HG03108 (cell line): ENCODE results near the gene RTN4IP1.
A peak's percentile ranks its signal among the peaks of the same experiment; 100 is the strongest.

ENCODE experiments used
- ATAC-seq: cut with Tn5 transposase; IDR thresholded peaks from one replicate; pipeline ENCODE4 v1.9.1; 2021; ENCODE audit warnings: moderate library complexity; ENCODE audit not compliant: unreplicated experiment

RTN4IP1 gene, protein sequence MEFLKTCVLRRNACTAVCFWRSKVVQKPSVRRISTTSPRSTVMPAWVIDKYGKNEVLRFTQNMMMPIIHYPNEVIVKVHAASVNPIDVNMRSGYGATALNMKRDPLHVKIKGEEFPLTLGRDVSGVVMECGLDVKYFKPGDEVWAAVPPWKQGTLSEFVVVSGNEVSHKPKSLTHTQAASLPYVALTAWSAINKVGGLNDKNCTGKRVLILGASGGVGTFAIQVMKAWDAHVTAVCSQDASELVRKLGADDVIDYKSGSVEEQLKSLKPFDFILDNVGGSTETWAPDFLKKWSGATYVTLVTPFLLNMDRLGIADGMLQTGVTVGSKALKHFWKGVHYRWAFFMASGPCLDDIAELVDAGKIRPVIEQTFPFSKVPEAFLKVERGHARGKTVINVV

DNA sequence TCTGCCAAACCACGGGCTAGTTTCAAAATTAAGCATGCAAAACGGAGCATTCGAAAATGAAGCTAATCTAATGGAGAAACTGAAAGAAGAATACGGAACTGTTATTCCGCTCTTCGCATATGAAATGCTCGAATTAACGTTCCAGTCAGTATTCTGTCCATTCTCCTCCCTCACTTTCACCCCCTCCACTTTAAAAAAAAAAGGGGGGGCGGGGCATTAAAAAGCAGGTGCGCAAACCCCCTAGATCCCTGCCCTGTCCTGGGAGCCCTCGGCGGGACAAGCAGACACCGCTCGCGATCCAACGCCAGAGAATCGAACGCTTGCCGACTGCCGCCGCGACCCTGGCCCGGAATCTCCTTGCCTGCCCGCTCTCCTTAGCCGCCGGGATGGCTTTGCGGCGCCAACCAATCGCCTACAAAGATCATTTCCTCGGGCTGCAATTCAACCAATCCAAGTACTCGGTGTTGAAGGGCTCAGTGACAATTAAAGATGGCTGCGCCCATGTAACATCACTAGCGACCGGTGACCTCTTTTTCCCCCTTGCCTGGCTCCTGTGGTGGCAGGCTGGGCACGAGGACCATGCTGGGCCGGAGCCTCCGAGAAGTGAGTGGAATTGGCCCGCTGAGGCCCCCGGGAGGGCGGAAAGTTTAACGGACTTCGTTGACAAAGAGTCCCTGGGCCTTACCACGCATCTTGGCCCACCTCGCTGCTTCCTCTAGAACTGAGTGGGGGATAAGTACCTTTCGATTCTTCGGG lies at the start of gene RTN4IP1, which contains the start of gene QRSL1:
TSS of gene RTN4IP1 (minus strand) at position 396 of the 756 bp plus-strand sequence. CDS start 477 bp downstream, outside the sequence.
TSS of gene QRSL1 (plus strand) at position 476 of the 756 bp plus-strand sequence. CDS start at position 580, 104 bp downstream.
- peak; percentile 78 for ATAC-seq

GRCh38 chr6:106677282-106677681 lies 48.0 kb upstream of the RTN4IP1 start:
- ATAC-seq = no peak

GRCh38 chr6:106674541-106675229 lies 45.4 kb upstream of the RTN4IP1 start:
- ATAC-seq = no peak

DNA sequence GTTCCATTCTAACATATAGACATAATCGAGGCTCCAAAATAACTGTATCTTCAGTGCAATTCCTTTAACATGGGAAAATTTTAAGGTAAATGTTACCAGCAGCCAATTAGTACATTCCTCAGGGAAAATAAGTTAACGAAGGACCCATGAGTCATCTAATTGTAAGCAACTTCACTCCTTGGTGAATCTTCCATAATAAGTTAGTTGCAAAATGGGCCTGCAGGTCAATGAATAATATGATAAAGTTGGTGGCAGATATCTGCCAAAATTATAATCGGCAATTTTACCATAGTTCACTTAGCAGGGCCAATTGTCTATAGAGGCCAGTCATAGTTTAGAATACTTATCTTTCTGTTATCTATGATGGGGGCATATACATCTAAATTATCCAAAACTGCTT lies 42.4 kb upstream of the RTN4IP1 start:
- ATAC-seq = no peak

GRCh38 chr6:106670236-106670635 lies 40.9 kb upstream of the RTN4IP1 start:
- ATAC-seq = no peak

GRCh38 chr6:106667022-106667402 lies 37.7 kb upstream of the RTN4IP1 start:
- peak; percentile 4 for ATAC-seq

GRCh38 chr6:106666282-106667021 lies 37.2 kb upstream of the RTN4IP1 start:
- ATAC-seq = peak; percentile 95

DNA sequence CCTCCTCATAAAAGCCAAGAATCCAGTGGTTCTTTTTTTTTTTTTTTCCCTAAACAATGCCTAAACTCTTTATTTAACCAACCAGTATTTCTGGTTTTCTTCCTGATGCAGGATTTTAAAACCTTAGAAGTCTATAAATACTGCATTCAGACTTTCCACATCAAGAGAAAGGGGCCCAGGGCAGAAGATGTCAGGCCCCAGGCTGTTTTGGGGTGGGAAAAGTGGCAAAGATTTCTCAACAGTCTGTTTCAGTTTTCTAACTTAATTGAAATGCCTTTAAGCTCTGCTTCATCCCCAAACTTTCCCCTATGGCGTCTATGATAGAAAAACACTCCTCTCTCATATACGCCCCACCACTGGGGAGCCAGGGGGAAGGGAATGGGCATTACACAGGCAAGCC lies 33.2 kb upstream of the RTN4IP1 start:
- no peak for ATAC-seq

- ATAC-seq = no peak
Measured at GRCh38 chr6:106659859-106660258, 30.6 kb upstream of the RTN4IP1 start.

GRCh38 chr6:106658469-106658868 lies 29.2 kb upstream of the RTN4IP1 start:
- no peak for ATAC-seq

GRCh38 chr6:106648651-106649308 lies 19.5 kb upstream of the RTN4IP1 start:
- ATAC-seq = peak; percentile 65

GRCh38 chr6:106643061-106643460 lies 13.8 kb upstream of the RTN4IP1 start:
- no peak for ATAC-seq

DNA sequence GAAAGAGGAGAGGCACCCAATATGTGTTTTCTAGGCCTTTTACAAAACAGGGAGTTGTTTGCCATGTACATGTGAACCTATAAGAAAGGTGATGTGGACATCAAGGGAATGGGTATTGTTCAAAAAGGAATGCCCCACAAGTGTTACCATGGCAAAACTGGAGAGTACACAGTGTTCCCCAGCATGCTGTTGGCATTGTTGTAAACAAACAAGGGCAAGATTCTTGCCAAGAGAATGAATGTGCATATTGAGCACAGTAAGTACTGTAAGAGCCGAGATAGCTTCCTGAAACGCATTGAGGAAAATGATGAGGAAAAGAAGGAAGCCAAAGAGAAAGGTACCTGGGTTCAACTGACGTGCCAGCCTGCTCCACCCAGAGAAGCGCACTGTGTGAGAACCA lies 13.2 kb upstream of the RTN4IP1 start:
- ATAC-seq = no peak

DNA sequence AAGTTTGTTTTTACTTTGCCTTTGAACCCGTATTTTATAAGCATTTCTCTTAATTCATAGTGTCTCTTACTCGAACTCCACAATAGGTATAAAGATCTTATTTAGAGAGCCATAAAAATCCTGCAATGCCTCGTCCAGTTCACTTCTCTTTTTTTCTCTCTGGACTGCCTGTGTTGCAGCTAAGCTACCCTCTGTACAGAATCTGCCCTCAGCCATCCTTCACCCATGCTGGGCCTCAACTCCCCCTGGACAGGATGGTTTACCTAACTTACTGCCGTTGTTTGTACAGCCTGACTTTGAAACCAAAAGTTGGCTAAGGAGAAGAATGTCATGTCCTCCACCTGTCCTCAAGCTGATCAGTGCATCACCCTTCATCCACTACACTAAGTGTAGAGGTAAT lies 10.5 kb upstream of the RTN4IP1 start:
- ATAC-seq = no peak

DNA sequence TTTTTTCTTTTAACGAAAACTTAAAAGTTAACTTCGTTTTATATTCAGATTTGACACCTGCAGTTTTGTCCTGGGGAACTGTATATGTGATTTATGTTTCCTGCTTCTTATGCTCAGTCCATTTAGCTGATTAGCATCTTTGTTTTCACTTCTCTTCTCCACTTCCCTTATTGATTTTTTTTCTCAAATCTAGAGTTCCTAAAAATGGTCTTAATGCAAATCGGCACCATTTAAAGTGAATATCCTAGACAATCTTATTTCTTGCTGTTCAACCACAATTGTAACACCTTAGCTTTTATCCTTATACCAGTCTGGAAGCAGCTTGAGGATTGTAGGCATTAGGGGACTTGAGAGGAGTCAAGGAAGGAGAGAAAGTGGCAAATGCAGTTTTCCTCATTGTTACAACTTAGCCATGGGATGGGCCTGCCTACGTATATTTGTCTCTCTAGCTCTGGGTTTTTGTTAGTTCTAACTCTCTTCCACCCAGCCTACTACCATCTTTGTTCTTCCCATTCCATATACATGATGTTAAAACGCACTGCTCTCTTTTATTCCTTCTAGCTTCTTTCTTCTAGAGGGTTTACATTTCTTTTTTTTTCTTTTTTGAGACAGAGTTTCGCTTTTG lies 8.5 kb upstream of the RTN4IP1 start:
- peak; percentile 86 for ATAC-seq

DNA sequence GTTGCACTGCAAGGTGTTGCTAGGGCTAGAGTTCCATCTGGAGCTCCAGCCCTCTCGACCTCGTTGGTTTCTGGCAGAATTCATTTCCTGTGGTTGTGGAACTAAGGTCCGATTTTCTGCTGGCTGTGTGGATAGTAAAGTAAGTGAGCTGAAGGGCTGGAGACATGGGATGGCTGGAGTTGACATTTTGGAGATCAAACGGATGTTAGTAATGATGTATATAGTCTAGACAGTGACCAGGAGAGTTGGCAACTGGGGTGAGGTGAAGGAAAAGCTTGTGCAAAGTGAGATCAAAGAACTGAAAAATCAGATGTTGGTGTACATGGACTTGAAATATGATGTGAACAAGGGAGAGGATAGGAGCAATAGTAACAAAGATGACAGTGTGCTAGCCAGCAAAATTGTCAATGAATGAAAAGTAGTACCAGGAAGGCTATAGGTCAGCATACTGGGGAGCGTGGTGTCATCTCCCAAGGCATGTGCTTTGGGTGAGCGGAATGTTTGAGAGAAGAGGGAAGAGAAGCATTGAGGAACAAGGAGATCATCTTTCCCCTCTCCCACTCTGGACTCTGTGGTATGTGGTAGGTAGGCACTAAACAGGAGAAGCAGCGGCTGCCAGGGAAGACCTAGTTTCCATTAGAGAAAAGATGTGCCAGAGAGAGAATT lies 7.9 kb upstream of the RTN4IP1 start:
- ATAC-seq = peak; percentile 19

GRCh38 chr6:106634565-106634964 lies 5.3 kb upstream of the RTN4IP1 start:
- ATAC-seq = no peak

- ATAC-seq = no peak
Measured at GRCh38 chr6:106631346-106631745, 2.0 kb upstream of the RTN4IP1 start.

- ATAC-seq = no peak
Measured at GRCh38 chr6:106630366-106630765, 1.1 kb upstream of the RTN4IP1 start.
